GM23338 (cell line): Measurements from ENCODE around the gene KCNMA1. TPM values are rescaled to one million over a fixed set of nuclear protein-coding genes. Genes with fewer than 3 reads are reported as not detected.

Experiments
- ATAC-seq: fragments of 200-7000 bp; cut with Tn5 transposase; 3 replicates; pipeline ENCODE4 v1.9.1; 2020
- DNase-seq: peaks from one replicate; pipeline ENCODE4 v3.0.0-alpha.2; 2015; ENCODE audit warnings: low spot score
- H2AFZ ChIP-seq: fragments of 200-600 bp; sonication (generic); 2 replicates; pipeline ENCODE4 v1.8.0; 2016; ENCODE audit warnings: antibody characterized with exemption, mild to moderate bottlenecking, moderate library complexity
- H3F3A ChIP-seq: fragments of 200-600 bp; sonication (generic); replicated peaks from 2 replicates; pipeline ENCODE4 v1.8.0; 2017; ENCODE audit warnings: antibody characterized with exemption, mixed run types, low read depth
- H3K27ac ChIP-seq: fragments of 200-600 bp; sonication (generic); 2 replicates; pipeline ENCODE4 v1.6.1; 2016; ENCODE audit warnings: low read depth
- H3K27me3 ChIP-seq: fragments of 200-600 bp; sonication (generic); 2 replicates; pipeline ENCODE4 v1.8.0; 2016; ENCODE audit warnings: mild to moderate bottlenecking, mixed run types, moderate library complexity; ENCODE audit not compliant: insufficient read depth
- H3K36me3 ChIP-seq: fragments of 200-600 bp; sonication (generic); 2 replicates; pipeline ENCODE4 v1.8.0; 2016; ENCODE audit warnings: mild to moderate bottlenecking; ENCODE audit not compliant: insufficient read depth
- H3K4me1 ChIP-seq: fragments of 200-600 bp; sonication (generic); 2 replicates; pipeline ENCODE4 v1.8.0; 2016; ENCODE audit warnings: mild to moderate bottlenecking, moderate library complexity; ENCODE audit not compliant: insufficient read depth
- H3K4me2 ChIP-seq: fragments of 200-600 bp; sonication (generic); 2 replicates; pipeline ENCODE4 v1.7.1; 2017; ENCODE audit warnings: mixed run types
- H3K4me3 ChIP-seq: fragments of 200-600 bp; sonication (generic); 2 replicates; pipeline ENCODE4 v1.6.1; 2016; ENCODE audit warnings: mixed run types
- H3K79me2 ChIP-seq: fragments of 200-600 bp; sonication (generic); replicated peaks from 2 replicates; pipeline ENCODE4 v1.8.0; 2017; ENCODE audit warnings: mild to moderate bottlenecking; ENCODE audit not compliant: insufficient read depth
- H3K9me2 ChIP-seq: fragments of 200-600 bp; sonication (generic); 2 replicates; pipeline ENCODE4 v1.8.0; 2017; ENCODE audit not compliant: insufficient read depth
- H4K20me1 ChIP-seq: fragments of 200-600 bp; sonication (generic); replicated peaks from 2 replicates; pipeline ENCODE4 v1.8.0; 2017; ENCODE audit warnings: mild to moderate bottlenecking; ENCODE audit not compliant: insufficient read depth
- H3K27ac Mint-ChIP-seq: 2 replicates; pipeline ENCODE4 v1.8.0; 2020; ENCODE audit warnings: inconsistent platforms, mild to moderate bottlenecking, moderate library complexity, mixed read lengths
- H3K27me3 Mint-ChIP-seq: 3 replicates; pipeline ENCODE4 v1.8.0; 2022; ENCODE audit warnings: low read depth, mild to moderate bottlenecking, moderate library complexity, mixed read lengths, inconsistent platforms; ENCODE audit not compliant: insufficient read depth, poor library complexity
- H3K36me3 Mint-ChIP-seq: 3 replicates; pipeline ENCODE4 v1.8.0; 2021; ENCODE audit warnings: low read depth, mild to moderate bottlenecking, inconsistent platforms, moderate library complexity, mixed read lengths
- H3K4me1 Mint-ChIP-seq: 3 replicates; pipeline ENCODE4 v1.8.0; 2020; ENCODE audit warnings: mild to moderate bottlenecking, inconsistent platforms, mixed read lengths
- H3K4me3 Mint-ChIP-seq: 3 replicates; pipeline ENCODE4 v1.8.0; 2021; ENCODE audit warnings: moderate library complexity, mild to moderate bottlenecking, inconsistent platforms, mixed read lengths
- H3K9me3 Mint-ChIP-seq: 3 replicates; pipeline ENCODE4 v1.8.0; 2020; ENCODE audit warnings: moderate library complexity, mild to moderate bottlenecking, inconsistent platforms, mixed read lengths
- CREB1 ChIP-seq: fragments of 250-450 bp; sonication (Bioruptor Pico); IDR thresholded peaks from 2 replicates; pipeline ENCODE4 v1.5.0; 2020; ENCODE audit warnings: low read depth, mild to moderate bottlenecking, moderate library complexity
- ETS1 ChIP-seq: IDR thresholded peaks from 2 replicates; pipeline ENCODE4 v1.6.1; 2016; ENCODE audit warnings: antibody characterized with exemption
- EZH2 ChIP-seq: fragments of 200-600 bp; sonication (generic); IDR thresholded peaks from one replicate; pipeline ENCODE4 v1.8.0; 2017; ENCODE audit warnings: antibody characterized with exemption, mild to moderate bottlenecking, low read depth; ENCODE audit not compliant: unreplicated experiment
- JUNB ChIP-seq: IDR thresholded peaks from one replicate; pipeline ENCODE4 v1.6.1; 2016; ENCODE audit warnings: antibody characterized with exemption; ENCODE audit not compliant: unreplicated experiment
- NANOG ChIP-seq: IDR thresholded peaks from 2 replicates; pipeline ENCODE4 v1.6.1; 2016; ENCODE audit warnings: antibody characterized with exemption, borderline replicate concordance
- POLR2AphosphoS5 ChIP-seq: IDR thresholded peaks from 2 replicates; pipeline ENCODE4 v1.6.1; 2016; ENCODE audit warnings: antibody characterized with exemption, low read depth
- REST ChIP-seq: IDR thresholded peaks from one replicate; pipeline ENCODE4 v1.6.1; 2018; ENCODE audit warnings: antibody characterized with exemption; ENCODE audit not compliant: unreplicated experiment
- STAT1 ChIP-seq: IDR thresholded peaks from one replicate; pipeline ENCODE4 v1.6.1; 2016; ENCODE audit warnings: antibody characterized with exemption; ENCODE audit not compliant: unreplicated experiment
- ZNF114 ChIP-seq: fragments of 250-450 bp; sonication (Bioruptor Pico); IDR thresholded peaks from 2 replicates; pipeline ENCODE4 v1.5.0; 2020; ENCODE audit warnings: mild to moderate bottlenecking, moderate library complexity
- ZNF331 ChIP-seq: fragments of 250-450 bp; sonication (Bioruptor Pico); IDR thresholded peaks from 2 replicates; pipeline ENCODE4 v1.5.0; 2020; ENCODE audit warnings: low read depth, mild to moderate bottlenecking, moderate library complexity
- polyA plus RNA-seq: library from polyadenylated mRNA; unstranded; fragments of >200 nt; fragmentation: Nextera tagmentation; extraction: Ambion mirVana; gene quantifications from 2 replicates; pipeline ENCODE4 v1.2.1, GENCODE V29; 2016
- total RNA-seq: library from RNA; depleted of rRNA; stranded (reverse); fragments of >200 nt; shearing (Covaris generic); gene quantifications from 2 replicates; pipeline ENCODE4 v1.2.3, GENCODE V29; 2014
- TF ChIP-seq, protein P1 (sequence below): fragments of 250-450 bp; sonication (Bioruptor Pico); IDR thresholded peaks from 2 replicates; pipeline ENCODE4 v1.5.0; 2020; ENCODE audit warnings: mild to moderate bottlenecking, moderate library complexity

Gene KCNMA1
- total and polyA plus RNA-seq, 2 experiments from 2014 or later: 8.2 to 9.0 TPM

- TF ChIP-seq, protein P1, sequence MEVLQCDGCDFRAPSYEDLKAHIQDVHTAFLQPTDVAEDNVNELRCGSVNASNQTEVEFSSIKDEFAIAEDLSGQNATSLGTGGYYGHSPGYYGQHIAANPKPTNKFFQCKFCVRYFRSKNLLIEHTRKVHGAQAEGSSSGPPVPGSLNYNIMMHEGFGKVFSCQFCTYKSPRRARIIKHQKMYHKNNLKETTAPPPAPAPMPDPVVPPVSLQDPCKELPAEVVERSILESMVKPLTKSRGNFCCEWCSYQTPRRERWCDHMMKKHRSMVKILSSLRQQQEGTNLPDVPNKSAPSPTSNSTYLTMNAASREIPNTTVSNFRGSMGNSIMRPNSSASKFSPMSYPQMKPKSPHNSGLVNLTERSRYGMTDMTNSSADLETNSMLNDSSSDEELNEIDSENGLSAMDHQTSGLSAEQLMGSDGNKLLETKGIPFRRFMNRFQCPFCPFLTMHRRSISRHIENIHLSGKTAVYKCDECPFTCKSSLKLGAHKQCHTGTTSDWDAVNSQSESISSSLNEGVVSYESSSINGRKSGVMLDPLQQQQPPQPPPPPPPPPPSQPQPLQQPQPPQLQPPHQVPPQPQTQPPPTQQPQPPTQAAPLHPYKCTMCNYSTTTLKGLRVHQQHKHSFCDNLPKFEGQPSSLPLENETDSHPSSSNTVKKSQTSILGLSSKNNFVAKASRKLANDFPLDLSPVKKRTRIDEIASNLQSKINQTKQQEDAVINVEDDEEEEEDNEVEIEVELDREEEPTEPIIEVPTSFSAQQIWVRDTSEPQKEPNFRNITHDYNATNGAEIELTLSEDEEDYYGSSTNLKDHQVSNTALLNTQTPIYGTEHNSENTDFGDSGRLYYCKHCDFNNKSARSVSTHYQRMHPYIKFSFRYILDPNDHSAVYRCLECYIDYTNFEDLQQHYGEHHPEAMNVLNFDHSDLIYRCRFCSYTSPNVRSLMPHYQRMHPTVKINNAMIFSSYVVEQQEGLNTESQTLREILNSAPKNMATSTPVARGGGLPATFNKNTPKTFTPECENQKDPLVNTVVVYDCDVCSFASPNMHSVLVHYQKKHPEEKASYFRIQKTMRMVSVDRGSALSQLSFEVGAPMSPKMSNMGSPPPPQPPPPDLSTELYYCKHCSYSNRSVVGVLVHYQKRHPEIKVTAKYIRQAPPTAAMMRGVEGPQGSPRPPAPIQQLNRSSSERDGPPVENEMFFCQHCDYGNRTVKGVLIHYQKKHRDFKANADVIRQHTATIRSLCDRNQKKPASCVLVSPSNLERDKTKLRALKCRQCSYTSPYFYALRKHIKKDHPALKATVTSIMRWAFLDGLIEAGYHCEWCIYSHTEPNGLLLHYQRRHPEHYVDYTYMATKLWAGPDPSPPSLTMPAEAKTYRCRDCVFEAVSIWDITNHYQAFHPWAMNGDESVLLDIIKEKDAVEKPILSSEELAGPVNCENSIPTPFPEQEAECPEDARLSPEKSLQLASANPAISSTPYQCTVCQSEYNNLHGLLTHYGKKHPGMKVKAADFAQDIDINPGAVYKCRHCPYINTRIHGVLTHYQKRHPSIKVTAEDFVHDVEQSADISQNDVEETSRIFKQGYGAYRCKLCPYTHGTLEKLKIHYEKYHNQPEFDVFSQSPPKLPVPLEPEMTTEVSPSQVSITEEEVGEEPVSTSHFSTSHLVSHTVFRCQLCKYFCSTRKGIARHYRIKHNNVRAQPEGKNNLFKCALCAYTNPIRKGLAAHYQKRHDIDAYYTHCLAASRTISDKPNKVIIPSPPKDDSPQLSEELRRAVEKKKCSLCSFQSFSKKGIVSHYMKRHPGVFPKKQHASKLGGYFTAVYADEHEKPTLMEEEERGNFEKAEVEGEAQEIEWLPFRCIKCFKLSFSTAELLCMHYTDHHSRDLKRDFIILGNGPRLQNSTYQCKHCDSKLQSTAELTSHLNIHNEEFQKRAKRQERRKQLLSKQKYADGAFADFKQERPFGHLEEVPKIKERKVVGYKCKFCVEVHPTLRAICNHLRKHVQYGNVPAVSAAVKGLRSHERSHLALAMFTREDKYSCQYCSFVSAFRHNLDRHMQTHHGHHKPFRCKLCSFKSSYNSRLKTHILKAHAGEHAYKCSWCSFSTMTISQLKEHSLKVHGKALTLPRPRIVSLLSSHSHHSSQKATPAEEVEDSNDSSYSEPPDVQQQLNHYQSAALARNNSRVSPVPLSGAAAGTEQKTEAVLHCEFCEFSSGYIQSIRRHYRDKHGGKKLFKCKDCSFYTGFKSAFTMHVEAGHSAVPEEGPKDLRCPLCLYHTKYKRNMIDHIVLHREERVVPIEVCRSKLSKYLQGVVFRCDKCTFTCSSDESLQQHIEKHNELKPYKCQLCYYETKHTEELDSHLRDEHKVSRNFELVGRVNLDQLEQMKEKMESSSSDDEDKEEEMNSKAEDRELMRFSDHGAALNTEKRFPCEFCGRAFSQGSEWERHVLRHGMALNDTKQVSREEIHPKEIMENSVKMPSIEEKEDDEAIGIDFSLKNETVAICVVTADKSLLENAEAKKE (CRISPR knock-in tag): no peak
- TF ChIP-seq ZNF114 (CRISPR knock-in tag): no peak
- no peak for TF ChIP-seq POLR2AphosphoS5
- TF ChIP-seq ZNF331 (CRISPR knock-in tag): no peak
- no peak for TF ChIP-seq CREB1 (CRISPR knock-in tag)
Observed at GRCh38 chr10:77073663-77073960, 564.0 kb downstream of the KCNMA1 start (continued).

GRCh38 chr10:77072836-77073662 lies 564.6 kb downstream of the KCNMA1 start:
- Histone ChIP-seq H3K4me2 (no peak overlapping the region), H3K79me2 (no peaks in the 10 kb centered on the region), H3K27ac (no peak overlapping the region), H3F3A (no peaks in the 10 kb centered on the region), H3K4me1 (no peaks in the 10 kb centered on the region), H4K20me1 (no peaks in the 10 kb centered on the region), H3K4me3 (no peak overlapping the region), H3K27me3 (no peaks in the 10 kb centered on the region), H3K9me2 (no peaks in the 10 kb centered on the region; the same call in 1 of the 2 replicates), H2AFZ (no peak overlapping the region), H3K36me3 (no peaks in the 10 kb centered on the region; the same call in 1 of the 2 replicates)
- no peak for DNase-seq
- H3K4me3 Mint-ChIP-seq: no peak overlapping the region
- no peak for ATAC-seq
- H3K36me3 Mint-ChIP-seq: no peaks in the 10 kb centered on the region
- no peak overlapping the region for H3K27ac Mint-ChIP-seq
- H3K4me1 Mint-ChIP-seq: peaks cover 3% of the 10 kb centered on the region; the same call in 2 of the 3 replicates
- H3K27me3 Mint-ChIP-seq: peaks cover 5% of the 10 kb centered on the region
- H3K9me3 Mint-ChIP-seq: no peaks in the 10 kb centered on the region
- TF ChIP-seq EZH2: no peak
- TF ChIP-seq CREB1 (CRISPR knock-in tag): no peak
- TF ChIP-seq ETS1: no peak
- no peak for TF ChIP-seq JUNB
- TF ChIP-seq NANOG: no peak
- no peak for TF ChIP-seq REST
- no peak for TF ChIP-seq STAT1
